Stimulated activated naive B cell treated with anti-CD40 and anti-IgM and Interleukin-4, amounts not matched to agents 10 μg/mL and 1 μg/mL and 100 μg/mL, for 72 hours (primary cell): Measurements from ENCODE around the gene SYNE2.

ENCODE experiments used
- ATAC-seq, 2 donors: fragments of 150-1000 bp; cut with Tn5 transposase; replicated peaks; 2 replicates each; pipeline ENCODE4 v1.10.0; 2021; ENCODE audit warnings: moderate library complexity in 1 of 2
- DNase-seq: peaks from one replicate; pipeline ENCODE4 v3.0.0; 2021
- H3K27ac Mint-ChIP-seq: one replicate; pipeline ENCODE4 v1.8.0; 2022; ENCODE audit warnings: mild to moderate bottlenecking, mixed read lengths
- H3K27me3 Mint-ChIP-seq, 2 donors: one replicate each; pipeline ENCODE4 v1.8.0; 2022; ENCODE audit warnings: mixed read lengths in 2 of 2
- H3K36me3 Mint-ChIP-seq, 2 donors: one replicate each; pipeline ENCODE4 v1.8.0; 2022; ENCODE audit warnings: mixed read lengths in 2 of 2, mild to moderate bottlenecking in 1 of 2
- H3K4me1 Mint-ChIP-seq, 2 donors: one replicate each; pipeline ENCODE4 v1.8.0; 2022; ENCODE audit warnings: mixed read lengths in 2 of 2, mild to moderate bottlenecking in 1 of 2
- H3K4me3 Mint-ChIP-seq, 2 donors: one replicate each; pipeline ENCODE4 v1.8.0; 2022; ENCODE audit warnings: mild to moderate bottlenecking in 2 of 2, mixed read lengths in 2 of 2, moderate library complexity in 1 of 2
- H3K9me3 Mint-ChIP-seq, 2 donors: one replicate each; pipeline ENCODE4 v1.8.0; 2022; ENCODE audit warnings: mixed read lengths in 2 of 2, mild to moderate bottlenecking in 1 of 2

Gene SYNE2

DNA sequence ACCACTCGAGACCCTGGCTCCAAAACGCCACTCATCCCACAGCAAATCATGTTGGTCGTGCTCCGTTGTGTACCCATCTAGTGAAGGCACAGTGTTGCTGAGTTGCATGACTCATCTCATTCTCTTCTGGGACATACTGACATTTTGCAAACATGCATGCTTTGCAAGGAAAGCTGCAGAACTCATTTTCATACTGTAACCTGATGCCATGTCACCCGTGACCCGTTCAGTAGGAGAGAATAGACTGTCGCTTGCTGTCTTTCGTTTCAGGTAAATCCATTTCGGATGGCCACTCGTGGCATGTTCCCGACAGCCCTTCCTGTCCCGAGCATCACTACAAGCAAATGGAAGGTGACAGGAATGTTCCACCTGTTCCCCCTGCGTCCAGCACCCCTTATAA, 363.2 kb downstream of the SYNE2 start:
- Mint-ChIP-seq H3K4me3 (peak overlapping the region; percentile 21), H3K4me1 (peaks cover 31 to 56% of the 10 kb centered on the region in 2 donors), H3K27me3 (no peaks in the 10 kb centered on the region), H3K9me3 (peaks cover 0 to 6% of the 10 kb centered on the region in 2 donors), H3K27ac (peak overlapping the region; percentile 89), H3K36me3 (peaks cover 23 to 41% of the 10 kb centered on the region in 2 donors)
- DNase-seq (no peak), ATAC-seq (peak in 1 of 2 donors; percentile 25)

DNA sequence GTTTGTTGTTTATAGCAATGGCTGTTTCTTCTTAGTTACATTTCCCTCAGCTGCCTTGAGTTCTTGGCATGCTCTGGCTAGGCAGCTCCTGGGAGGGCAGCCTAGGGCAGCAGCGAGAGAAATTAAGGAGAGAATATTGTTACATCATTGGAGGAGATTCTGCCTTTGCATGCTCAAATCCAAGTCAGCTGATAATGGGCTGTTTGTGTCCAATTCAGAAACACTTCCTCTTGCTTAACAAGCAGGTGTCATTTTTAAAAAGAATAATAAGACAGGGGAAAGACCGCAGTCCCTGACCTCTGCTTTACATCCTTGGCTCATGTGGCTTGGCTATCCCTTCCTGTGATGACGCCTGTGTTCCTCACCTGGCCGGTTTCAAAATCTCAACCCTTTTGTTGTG, 364.5 kb downstream of the SYNE2 start:
- Mint-ChIP-seq H3K9me3 (peaks cover 0 to 6% of the 10 kb centered on the region in 2 donors), H3K4me1 (peaks cover 39 to 65% of the 10 kb centered on the region in 2 donors), H3K27ac (peak overlapping the region; percentile 84), H3K4me3 (peak overlapping the region; percentile 48 to 58), H3K36me3 (peaks cover 30 to 45% of the 10 kb centered on the region in 2 donors), H3K27me3 (no peaks in the 10 kb centered on the region)
- DNase-seq (no peak), ATAC-seq (peak; percentile 28 to 41)

DNA sequence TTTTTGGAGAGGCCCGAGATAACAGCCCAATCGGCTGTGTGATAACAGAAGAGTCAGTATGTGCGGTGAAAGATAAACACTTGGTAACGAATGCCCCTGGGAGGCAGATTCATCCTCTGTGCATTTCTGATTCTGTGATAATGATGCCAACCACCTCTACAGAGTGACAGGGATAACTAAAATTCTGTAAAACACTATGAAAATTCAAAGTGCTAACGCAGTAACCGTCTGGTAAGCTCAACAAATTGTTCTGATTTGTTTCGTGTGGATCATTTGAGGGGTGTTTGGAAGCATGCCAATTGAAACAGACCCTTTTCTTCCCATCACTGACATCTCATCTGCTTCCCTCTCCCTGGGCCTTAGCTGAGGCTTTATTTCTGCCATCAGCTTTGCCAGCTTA, 365.0 kb downstream of the SYNE2 start:
- Mint-ChIP-seq H3K27ac (peak overlapping the region; percentile 84), H3K36me3 (peaks cover 30 to 48% of the 10 kb centered on the region in 2 donors), H3K9me3 (peaks cover 0 to 6% of the 10 kb centered on the region in 2 donors), H3K4me3 (peak overlapping the region; percentile 18 to 70), H3K4me1 (peaks cover 41 to 69% of the 10 kb centered on the region in 2 donors), H3K27me3 (no peaks in the 10 kb centered on the region)
- DNase-seq (no peak), ATAC-seq (peak; percentile 8 to 14)

DNA sequence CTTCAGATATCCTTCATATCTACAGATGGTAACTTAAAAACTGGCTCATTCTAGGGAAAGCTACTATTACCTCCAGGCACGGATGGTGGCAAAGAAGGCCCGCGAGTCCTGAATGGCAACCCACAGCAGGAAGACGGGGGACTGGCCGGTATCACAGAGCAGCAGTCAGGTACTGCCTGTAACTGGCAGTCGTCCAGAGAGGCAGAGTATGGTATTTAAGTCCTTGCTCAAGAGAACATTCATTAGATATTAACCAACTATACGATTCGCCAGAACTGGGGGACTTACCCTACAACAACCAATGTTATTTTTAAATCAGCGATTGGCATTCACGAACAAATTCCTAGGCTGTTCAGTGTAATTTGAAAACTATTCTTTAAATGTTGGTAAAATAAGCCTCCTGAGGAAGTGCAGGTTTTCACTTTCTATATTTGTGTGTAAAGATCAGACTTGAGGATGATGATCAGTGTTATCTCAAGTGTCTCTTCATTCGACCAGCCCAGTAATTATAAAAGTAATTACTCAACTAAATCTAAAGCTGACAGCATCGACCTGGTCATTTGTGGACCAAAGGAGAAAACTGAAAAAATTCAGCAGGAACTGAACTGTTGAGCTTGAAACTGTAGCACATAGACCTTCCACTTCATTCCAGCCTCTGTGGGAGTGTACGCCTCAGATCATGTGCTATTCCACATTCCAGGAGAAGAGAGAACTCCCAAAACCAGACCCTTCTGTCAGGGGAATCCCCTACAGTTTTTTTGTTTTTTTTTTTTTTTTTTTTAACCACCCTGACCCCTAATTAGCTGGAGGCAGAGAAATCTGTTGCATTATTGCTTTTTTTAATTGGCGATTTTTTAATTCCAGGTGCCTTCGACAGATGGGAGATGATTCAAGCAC, 365.8 kb downstream of the SYNE2 start:
- DNase-seq (no peak), ATAC-seq (peak; percentile 70 to 72)
- H3K9me3 Mint-ChIP-seq, result peaks cover 0 to 6% of the 10 kb centered on the region in 2 donors
- H3K4me1 Mint-ChIP-seq, result peaks cover 44 to 73% of the 10 kb centered on the region in 2 donors
- H3K27me3 Mint-ChIP-seq, result no peaks in the 10 kb centered on the region
- H3K4me3 Mint-ChIP-seq, result peak overlapping the region; percentile 18 to 70
- H3K27ac Mint-ChIP-seq, result peak overlapping the region; percentile 79
- H3K36me3 Mint-ChIP-seq, result peaks cover 35 to 55% of the 10 kb centered on the region in 2 donors

DNA sequence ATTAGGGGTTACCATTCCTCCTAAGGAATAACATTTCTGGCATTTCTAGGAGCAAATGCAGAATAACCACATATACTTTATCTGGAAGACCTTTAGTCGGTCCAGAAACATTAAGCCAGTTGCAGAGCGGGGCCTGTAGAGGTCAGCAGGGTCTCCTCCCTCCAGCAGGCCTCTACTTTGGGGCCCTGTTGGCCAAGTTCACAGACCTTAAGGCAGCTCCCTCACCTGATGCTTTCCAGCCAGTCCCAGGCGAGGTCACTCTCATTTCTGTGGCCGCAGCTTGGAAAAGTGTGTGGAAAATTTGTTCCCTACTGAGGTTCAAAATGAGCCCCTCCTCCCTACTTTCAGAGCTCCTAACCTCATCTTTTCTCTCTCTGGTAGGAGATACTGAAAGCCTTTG, 367.3 kb downstream of the SYNE2 start:
- Mint-ChIP-seq H3K36me3 (peaks cover 39 to 64% of the 10 kb centered on the region in 2 donors), H3K27me3 (no peaks in the 10 kb centered on the region), H3K9me3 (peaks cover 0 to 6% of the 10 kb centered on the region in 2 donors), H3K4me1 (peaks cover 44 to 73% of the 10 kb centered on the region in 2 donors), H3K4me3 (peak overlapping the region; percentile 29 to 47), H3K27ac (peak overlapping the region; percentile 73)
- no peak for ATAC-seq
- no peak for DNase-seq

DNA sequence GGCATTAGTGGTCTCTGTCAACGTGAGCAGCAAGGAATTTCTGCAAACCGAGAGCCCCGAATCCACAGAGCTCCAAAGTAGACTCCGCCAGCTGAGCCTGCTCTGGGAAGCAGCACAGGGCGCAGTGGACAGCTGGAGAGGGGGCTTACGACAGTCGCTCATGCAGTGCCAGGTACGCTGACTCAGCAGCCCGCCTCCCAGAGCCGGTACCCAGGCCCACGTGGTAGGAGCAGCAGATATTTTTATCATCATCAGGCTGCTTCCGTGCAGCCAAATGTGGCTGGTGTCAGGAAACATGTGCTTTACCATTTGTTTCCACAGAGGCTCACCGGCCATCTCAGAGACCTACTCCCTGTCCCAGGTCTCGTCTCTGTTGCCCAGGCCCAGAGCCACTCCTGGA, 367.7 kb downstream of the SYNE2 start:
- H3K36me3 Mint-ChIP-seq, result peaks cover 43 to 64% of the 10 kb centered on the region in 2 donors
- ATAC-seq (peak; percentile 22 to 25), DNase-seq (no peak)
- peak overlapping the region; percentile 29 to 47 for H3K4me3 Mint-ChIP-seq
- peaks cover 0 to 6% of the 10 kb centered on the region in 2 donors for H3K9me3 Mint-ChIP-seq
- peaks cover 44 to 69% of the 10 kb centered on the region in 2 donors for H3K4me1 Mint-ChIP-seq
- no peaks in the 10 kb centered on the region for H3K27me3 Mint-ChIP-seq
- H3K27ac Mint-ChIP-seq, result peak overlapping the region; percentile 73

DNA sequence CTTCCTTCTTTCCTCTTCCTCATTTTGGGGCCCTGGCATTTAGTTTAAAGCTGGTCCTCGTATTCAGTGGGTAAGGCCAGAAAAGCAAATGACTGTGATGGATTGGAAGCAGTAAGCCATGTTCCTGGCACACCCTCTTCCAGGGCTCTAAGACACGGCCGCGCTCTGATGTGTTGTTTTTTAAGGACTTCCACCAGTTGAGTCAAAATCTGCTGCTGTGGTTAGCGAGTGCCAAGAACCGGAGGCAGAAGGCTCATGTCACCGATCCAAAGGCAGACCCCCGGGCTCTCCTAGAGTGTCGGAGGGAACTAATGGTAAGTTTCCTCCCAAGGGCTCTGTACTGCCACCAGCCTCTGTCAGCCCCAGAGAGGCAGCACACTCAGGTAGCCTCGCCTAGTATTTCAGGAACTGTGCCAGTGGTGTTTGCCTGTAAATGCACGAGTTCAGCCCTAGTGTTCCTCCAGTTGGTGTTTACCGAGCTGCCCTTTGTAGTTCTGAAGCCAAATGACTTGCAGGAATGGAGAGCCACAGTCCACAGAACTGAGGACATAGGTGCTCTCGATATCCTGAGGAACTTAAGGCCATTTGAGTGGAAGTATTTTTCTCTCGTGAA, 368.7 kb downstream of the SYNE2 start:
- H3K36me3 Mint-ChIP-seq, result peaks cover 37 to 56% of the 10 kb centered on the region in 2 donors
- ATAC-seq, result peak; percentile 25 to 28
- H3K27ac Mint-ChIP-seq, result peak overlapping the region; percentile 72
- peaks cover 38 to 58% of the 10 kb centered on the region in 2 donors for H3K4me1 Mint-ChIP-seq
- no peak for DNase-seq
- peak overlapping the region; percentile 45 to 52 for H3K4me3 Mint-ChIP-seq
- H3K9me3 Mint-ChIP-seq, result no peaks in the 10 kb centered on the region
- no peaks in the 10 kb centered on the region for H3K27me3 Mint-ChIP-seq

DNA sequence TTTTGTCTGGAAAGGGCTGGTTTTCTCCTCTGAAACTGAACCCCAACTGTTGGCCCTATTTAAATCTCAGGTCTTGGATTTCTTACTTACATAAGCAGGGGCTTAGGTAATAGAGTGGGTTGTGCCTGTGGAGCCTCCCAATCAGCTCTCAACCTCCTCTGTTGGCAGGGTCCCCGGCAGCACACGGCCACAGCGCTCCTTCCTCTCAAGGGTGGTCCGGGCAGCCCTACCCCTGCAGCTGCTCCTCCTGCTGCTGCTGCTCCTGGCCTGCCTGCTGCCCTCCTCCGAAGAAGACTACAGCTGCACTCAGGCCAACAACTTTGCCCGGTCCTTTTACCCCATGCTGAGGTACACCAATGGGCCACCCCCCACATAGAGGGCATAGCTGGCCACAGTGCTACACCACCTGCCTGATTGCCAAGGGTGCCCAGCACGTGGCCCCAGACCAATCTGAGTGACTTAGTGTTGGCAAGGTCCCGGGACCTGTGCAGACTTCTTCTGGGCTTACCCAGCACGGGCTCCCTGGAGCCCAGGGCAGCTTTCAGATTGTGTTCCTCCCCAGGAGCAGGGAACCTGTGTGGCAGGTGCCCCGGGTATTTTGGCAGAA, 372.4 kb downstream of the SYNE2 start:
- Mint-ChIP-seq H3K36me3 (peaks cover 35 to 55% of the 10 kb centered on the region in 2 donors), H3K27ac (no peak overlapping the region), H3K27me3 (no peaks in the 10 kb centered on the region), H3K9me3 (no peaks in the 10 kb centered on the region), H3K4me3 (no peak overlapping the region), H3K4me1 (peaks cover 19 to 31% of the 10 kb centered on the region in 2 donors)
- DNase-seq, result no peak
- no peak for ATAC-seq

DNA sequence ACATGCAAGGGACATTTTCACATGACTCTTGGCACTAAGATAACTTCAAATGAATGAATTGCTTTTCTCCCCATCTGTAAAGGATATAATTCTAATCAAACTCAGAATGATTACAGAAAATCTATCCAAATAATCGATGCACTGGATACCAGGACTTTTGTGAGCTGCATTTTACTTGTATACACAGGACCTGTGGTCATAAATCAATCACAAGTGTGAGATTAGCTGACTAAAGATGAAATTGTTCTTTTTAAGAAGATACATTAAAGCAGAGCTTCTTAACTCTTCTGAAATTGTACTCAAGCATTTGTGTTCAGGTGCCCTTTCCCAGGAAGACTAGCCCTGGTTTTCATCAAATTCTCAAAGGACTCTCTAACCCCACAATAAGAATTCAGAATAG, 375.1 kb downstream of the SYNE2 start:
- Mint-ChIP-seq H3K4me1 (peaks cover 13 to 21% of the 10 kb centered on the region in 2 donors), H3K4me3 (no peak overlapping the region), H3K9me3 (no peaks in the 10 kb centered on the region), H3K27me3 (no peaks in the 10 kb centered on the region), H3K36me3 (peaks cover 24 to 49% of the 10 kb centered on the region in 2 donors), H3K27ac (no peak overlapping the region)
- ATAC-seq, result no peak
- no peak for DNase-seq

DNA sequence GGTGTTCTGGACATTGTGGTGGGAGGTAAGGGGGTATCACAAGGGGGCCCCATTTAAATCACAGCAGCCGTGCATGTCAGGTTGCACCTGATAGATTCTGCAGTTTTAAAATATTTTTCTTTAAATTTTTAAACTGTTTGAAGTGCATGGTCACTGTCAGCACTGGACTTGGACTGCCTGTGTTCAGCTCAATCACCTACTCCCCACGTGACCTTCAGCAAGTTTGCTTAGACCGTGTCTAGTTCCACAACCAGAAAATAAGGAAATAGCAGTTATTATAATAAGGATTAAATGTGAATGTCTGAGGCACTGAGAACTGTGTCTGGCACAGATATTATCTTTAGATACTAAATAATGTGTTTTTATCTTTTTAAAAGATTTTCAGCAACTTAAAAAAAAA, 376.7 kb downstream of the SYNE2 start:
- Mint-ChIP-seq H3K4me1 (peaks cover 26 to 34% of the 10 kb centered on the region in 2 donors), H3K4me3 (no peak overlapping the region), H3K27ac (no peak overlapping the region), H3K27me3 (no peaks in the 10 kb centered on the region), H3K36me3 (peaks cover 22 to 49% of the 10 kb centered on the region in 2 donors), H3K9me3 (no peaks in the 10 kb centered on the region)
- ATAC-seq, result no peak
- DNase-seq, result no peak

DNA sequence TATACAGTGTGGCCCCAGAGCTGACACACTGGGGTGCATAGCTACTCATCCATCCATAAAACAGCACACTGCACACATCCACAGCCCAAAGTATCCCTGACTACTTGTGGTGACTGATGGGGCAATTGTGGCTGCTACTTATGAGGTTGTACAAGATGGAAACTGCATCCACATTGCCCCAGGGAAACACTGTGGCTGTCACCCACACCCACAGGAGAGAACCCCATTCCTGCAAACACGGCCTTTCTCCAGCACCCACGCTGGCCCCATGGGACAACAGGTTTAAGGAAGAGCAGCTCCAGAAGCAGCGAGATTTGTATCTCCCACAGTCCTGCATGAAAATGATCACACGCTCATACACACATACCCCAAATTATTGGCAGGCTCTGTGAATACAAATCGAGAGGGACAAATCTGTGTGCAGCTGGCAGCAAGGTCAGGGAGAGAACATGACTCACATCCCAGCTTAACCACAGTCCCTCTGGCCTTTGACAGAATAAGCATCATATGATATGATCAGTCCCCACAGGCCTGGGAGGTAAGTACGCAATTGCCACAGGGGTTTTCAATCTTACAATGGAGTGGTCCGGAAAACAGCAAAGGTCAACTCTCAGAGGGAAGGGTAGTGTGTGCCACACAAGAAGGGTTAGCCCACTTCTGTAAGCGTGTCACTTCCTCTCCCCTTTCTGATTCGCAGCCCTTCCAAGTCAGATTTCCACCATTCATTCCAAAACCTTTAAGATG, 379.5 kb downstream of the SYNE2 start:
- Mint-ChIP-seq H3K4me1 (peaks cover 49 to 60% of the 10 kb centered on the region in 2 donors), H3K27ac (peak overlapping the region; percentile 98), H3K9me3 (no peaks in the 10 kb centered on the region), H3K36me3 (peaks cover 15 to 39% of the 10 kb centered on the region in 2 donors), H3K4me3 (peak overlapping the region; percentile 63), H3K27me3 (no peaks in the 10 kb centered on the region)
- ATAC-seq, result peak; percentile 70 to 73
- peak; percentile 78 for DNase-seq

DNA sequence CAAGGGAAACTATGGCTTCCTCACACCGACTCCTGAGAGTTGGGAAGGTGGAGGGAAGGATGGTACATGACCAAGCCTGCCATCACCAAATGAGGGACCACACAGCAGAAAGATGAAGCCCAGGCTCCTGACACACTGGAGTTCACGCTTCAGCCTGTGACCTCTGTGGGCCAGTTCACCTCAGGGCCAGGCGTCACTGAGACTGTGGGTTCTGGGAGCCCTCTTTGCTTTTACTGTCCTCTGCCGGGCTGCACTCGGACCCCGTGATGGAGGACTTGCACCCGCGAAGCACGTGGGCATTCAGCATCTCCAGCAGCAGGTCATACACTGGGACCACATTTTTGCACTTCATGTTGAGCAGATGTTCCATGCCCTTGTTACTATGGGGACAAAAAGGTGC, 380.1 kb downstream of the SYNE2 start:
- Mint-ChIP-seq H3K9me3 (no peaks in the 10 kb centered on the region), H3K4me1 (peaks cover 50 to 61% of the 10 kb centered on the region in 2 donors), H3K4me3 (peak overlapping the region; percentile 25 to 63), H3K27me3 (no peaks in the 10 kb centered on the region), H3K27ac (peak overlapping the region; percentile 98), H3K36me3 (peaks cover 15 to 39% of the 10 kb centered on the region in 2 donors)
- no peak for ATAC-seq
- no peak for DNase-seq

DNA sequence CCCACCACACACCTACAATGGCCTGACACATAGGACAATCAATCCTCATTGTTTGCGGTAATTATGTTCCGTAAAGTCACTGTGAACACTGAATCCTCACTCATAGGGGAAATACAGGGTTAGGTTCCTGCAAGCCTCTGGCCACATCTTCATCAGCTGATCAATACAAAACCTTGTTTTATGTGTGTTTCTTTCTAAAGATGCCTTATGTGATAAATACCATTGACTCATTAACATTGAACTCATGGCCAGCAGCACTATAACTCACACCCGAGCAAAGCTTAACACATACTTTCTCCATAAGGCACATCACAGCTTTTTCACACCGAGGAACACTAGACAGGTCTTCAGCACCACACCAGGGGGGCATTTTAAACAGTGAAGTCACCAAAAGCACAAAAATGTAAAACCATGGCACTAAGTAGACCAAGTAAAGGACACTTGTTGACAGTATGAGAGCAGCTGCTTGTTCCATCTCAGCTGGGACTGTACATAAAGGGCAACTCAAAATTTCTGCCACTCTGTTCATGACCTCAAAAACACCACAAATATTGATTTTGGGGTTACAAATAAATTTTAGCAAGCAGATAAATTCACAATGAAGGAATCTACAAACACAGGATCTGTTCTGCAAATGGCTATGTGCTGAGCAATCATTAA, 380.9 kb downstream of the SYNE2 start:
- Mint-ChIP-seq H3K36me3 (peaks cover 8 to 32% of the 10 kb centered on the region in 2 donors), H3K27me3 (no peaks in the 10 kb centered on the region), H3K27ac (peak overlapping the region; percentile 98), H3K4me3 (peak overlapping the region; percentile 25 to 41), H3K4me1 (peaks cover 56 to 64% of the 10 kb centered on the region in 2 donors), H3K9me3 (no peaks in the 10 kb centered on the region)
- DNase-seq (no peak), ATAC-seq (no peak)
